IMR-90 (cell line): ENCODE data around the gene UBALD1. TPM values are rescaled to one million over a fixed set of nuclear protein-coding genes. Genes with fewer than 3 reads are reported as not detected.

Source experiments
- ATAC-seq: fragments of 200-7000 bp; cut with Tn5 transposase; 2 replicates; pipeline ENCODE4 v1.9.1; 2020; ENCODE audit warnings: low read depth, mild to moderate bottlenecking, moderate library complexity
- BruUV-seq: library from RNA; stranded (reverse); fragments of 400-500 nt; replicated peaks from 2 replicates; lab custom pipeline; 2021; lab: Mats Ljungman, UMichigan
- CTCF ChIA-PET: fragments of 300-600 bp; formaldehyde crosslinking; extraction: SDS; loops from one replicate; lab custom pipeline; 2021; ENCODE audit warnings: antibody characterized with exemption; lab: Yijun Ruan, JAX
- POLR2A ChIA-PET: fragments of 300-600 bp; sonication (Branson Sonifier 250); formaldehyde crosslinking; loops from one replicate; lab custom pipeline; 2022; ENCODE audit warnings: antibody characterized with exemption; ENCODE audit not compliant: unreplicated experiment; lab: Charles Lee
- DNase-seq: peaks from one replicate; pipeline ENCODE4 v3.0.0; 2013
- H2AFZ ChIP-seq: replicated peaks from 2 replicates; pipeline ENCODE3; 2013; ENCODE audit warnings: low read length, mild to moderate bottlenecking; ENCODE audit not compliant: poor library complexity
- H2AK5ac ChIP-seq: 2 replicates; pipeline ENCODE4 v1.6.1; 2013; ENCODE audit warnings: low read depth, low read length, inconsistent platforms
- H2AK9ac ChIP-seq: replicated peaks from 2 replicates; pipeline ENCODE3; 2013; ENCODE audit warnings: mild to moderate bottlenecking, low read depth, low read length, moderate library complexity; ENCODE audit not compliant: poor library complexity
- H2BK120ac ChIP-seq: 2 replicates; pipeline ENCODE4 v1.6.1; 2013; ENCODE audit warnings: low read depth, low read length, inconsistent platforms
- H2BK15ac ChIP-seq: 3 replicates; pipeline ENCODE4 v1.6.1; 2013; ENCODE audit warnings: low read depth, low read length, inconsistent platforms
- H2BK20ac ChIP-seq: 2 replicates; pipeline ENCODE4 v1.6.1; 2013; ENCODE audit warnings: low read depth, mild to moderate bottlenecking, inconsistent platforms, low read length, moderate library complexity
- H2BK5ac ChIP-seq: 2 replicates; pipeline ENCODE4 v1.6.1; 2013; ENCODE audit warnings: mild to moderate bottlenecking, low read depth, low read length, inconsistent platforms; ENCODE audit not compliant: poor library complexity, severe bottlenecking
- H3K14ac ChIP-seq: replicated peaks from 2 replicates; pipeline ENCODE4 v1.6.1; 2013; ENCODE audit warnings: low read depth, low read length, inconsistent platforms
- H3K18ac ChIP-seq: 2 replicates; pipeline ENCODE4 v1.6.1; 2013; ENCODE audit warnings: low read depth, low read length, control low read depth
- H3K23ac ChIP-seq: 2 replicates; pipeline ENCODE4 v1.6.1; 2013; ENCODE audit warnings: low read depth, low read length, inconsistent platforms
- H3K27ac ChIP-seq: 2 replicates; pipeline ENCODE4 v1.5.1; 2013; ENCODE audit warnings: mild to moderate bottlenecking, control low read depth, low read length; ENCODE audit not compliant: insufficient read depth
- H3K27me3 ChIP-seq: 2 replicates; pipeline ENCODE4 v1.6.1; 2013; ENCODE audit warnings: low read length; ENCODE audit not compliant: control insufficient read depth, insufficient read depth
- H3K36me3 ChIP-seq: 2 replicates; pipeline ENCODE4 v1.6.1; 2013; ENCODE audit warnings: low read length, mixed read lengths; ENCODE audit not compliant: control insufficient read depth, insufficient read depth
- H3K4ac ChIP-seq: 2 replicates; pipeline ENCODE4 v1.6.1; 2013; ENCODE audit warnings: low read depth, low read length, inconsistent platforms
- H3K4me1 ChIP-seq: 2 replicates; pipeline ENCODE4 v1.6.1; 2013; ENCODE audit warnings: low read length, mixed read lengths; ENCODE audit not compliant: control insufficient read depth, insufficient read depth
- H3K4me2 ChIP-seq: 2 replicates; pipeline ENCODE4 v1.6.1; 2013; ENCODE audit warnings: low read depth, mild to moderate bottlenecking, control low read depth, low read length, moderate library complexity
- H3K4me3 ChIP-seq: 2 replicates; pipeline ENCODE4 v1.5.1; 2013; ENCODE audit warnings: low read depth, mild to moderate bottlenecking, control low read depth, low read length, moderate library complexity; ENCODE audit not compliant: insufficient read depth
- H3K56ac ChIP-seq: 2 replicates; pipeline ENCODE4 v1.6.1; 2013; ENCODE audit warnings: low read length, inconsistent platforms; ENCODE audit not compliant: insufficient read depth; ENCODE audit errors: extremely low read depth
- H3K79me1 ChIP-seq, 2 experiments: 2 replicates each; pipeline ENCODE4 v1.6.1; 2013; ENCODE audit warnings: low read length in 2 of 2, inconsistent platforms in 1 of 2, low read depth in 1 of 2
- H3K9ac ChIP-seq: 2 replicates; pipeline ENCODE4 v1.6.1; 2013; ENCODE audit warnings: low read depth, low read length, control low read depth
- H3K9me1 ChIP-seq: 2 replicates; pipeline ENCODE4 v1.6.1; 2013; ENCODE audit warnings: low read length, inconsistent platforms; ENCODE audit not compliant: insufficient read depth
- H3K9me3 ChIP-seq: 2 replicates; pipeline ENCODE4 v1.6.1; 2013; ENCODE audit warnings: low read length; ENCODE audit not compliant: control insufficient read depth, insufficient read depth
- H4K20me1 ChIP-seq: 2 replicates; pipeline ENCODE4 v1.6.1; 2013; ENCODE audit warnings: low read length, inconsistent platforms; ENCODE audit not compliant: insufficient read depth
- H4K5ac ChIP-seq: 2 replicates; pipeline ENCODE4 v1.6.1; 2013; ENCODE audit warnings: mild to moderate bottlenecking, low read depth, low read length, control low read depth
- H4K8ac ChIP-seq, 2 experiments: 2 replicates each; pipeline ENCODE4 v1.6.1; 2013; ENCODE audit warnings: low read depth in 2 of 2, low read length in 2 of 2, control low read depth in 1 of 2, inconsistent platforms in 1 of 2
- H4K91ac ChIP-seq: 2 replicates; pipeline ENCODE4 v1.6.1; 2013; ENCODE audit warnings: low read depth, low read length, inconsistent platforms; ENCODE audit not compliant: insufficient read depth
- BHLHE40 ChIP-seq: fragments of 150-350 bp; IDR thresholded peaks from 2 replicates; pipeline ENCODE4 v1.6.1; 2016; ENCODE audit warnings: mild to moderate bottlenecking, low read depth, low read length
- CEBPB ChIP-seq: IDR thresholded peaks from 2 replicates; pipeline ENCODE4 v1.6.1; 2012; ENCODE audit warnings: low read depth, low read length, improper control_type of control experiment
- CHD1 ChIP-seq: IDR thresholded peaks from 2 replicates; pipeline ENCODE4 v1.6.1; 2012; ENCODE audit warnings: low read depth, low read length, improper control_type of control experiment
- MAFK ChIP-seq: IDR thresholded peaks from 2 replicates; pipeline ENCODE4 v1.6.1; 2012; ENCODE audit warnings: low read depth, low read length, improper control_type of control experiment
- MAZ ChIP-seq: IDR thresholded peaks from 2 replicates; pipeline ENCODE4 v1.6.1; 2012; ENCODE audit warnings: low read depth, mild to moderate bottlenecking, low read length, improper control_type of control experiment, moderate library complexity, borderline replicate concordance
- NFE2L2 ChIP-seq: fragments of 150-350 bp; IDR thresholded peaks from 2 replicates; pipeline ENCODE4 v1.6.1; 2016; ENCODE audit warnings: low read depth, mild to moderate bottlenecking, low read length
- POLR2A ChIP-seq: IDR thresholded peaks from 2 replicates; pipeline ENCODE4 v1.6.1; 2012; ENCODE audit warnings: mild to moderate bottlenecking, low read depth, low read length
- RCOR1 ChIP-seq: IDR thresholded peaks from 2 replicates; pipeline ENCODE4 v1.6.1; 2012; ENCODE audit warnings: mild to moderate bottlenecking, low read length, improper control_type of control experiment; ENCODE audit not compliant: insufficient replicate concordance
- WGBS, 2 experiments: methylation state at CpG; one replicate each; pipeline versions ENCODE4 v1.1.5 to v1.1.7; 2013; ENCODE audit warnings: missing lambda C conversion rate in 2 of 2; ENCODE audit not compliant: insufficient read length in 1 of 2; ENCODE audit errors: extremely low coverage in 2 of 2; 5-methylcytosine and 5-hydroxymethylcytosine counted together
- dilution Hi-C: fragments of 300-500 bp; cut with HindIII; formaldehyde crosslinking; loops from one replicate; pipeline ENCODE4 v1.14.3; 2018; ENCODE audit warnings: low sequenced_read_pairs; ENCODE audit not compliant: unreplicated experiment
- in situ Hi-C: fragments of 300-500 bp; cut with MboI; formaldehyde crosslinking; loops from 3 replicates; pipeline ENCODE4 v1.14.3; 2019; ENCODE audit warnings: low sequenced_read_pairs, inconsistent platforms, mixed read lengths
- intact Hi-C: fragments of 100-400 bp; cut with micrococcal nuclease; formaldehyde crosslinking; loops from 2 replicates; pipeline ENCODE4 v1.10.0; 2022
- polyA plus RNA-seq, 3 experiments: library from polyadenylated mRNA; depleted of rRNA; stranded (reverse); fragments of >200 nt; gene quantifications; 2 replicates each; pipeline ENCODE4 v1.2.3, GENCODE V29; 2012; ENCODE audit warnings: low replicate concordance in 1 of 3
- total RNA-seq: library from RNA; depleted of rRNA; stranded (reverse); fragments of >200 nt; gene quantifications from 2 replicates; pipeline ENCODE4 v1.2.3, GENCODE V29; 2012
- TF ChIP-seq, protein P1 (sequence below): conservative IDR thresholded peaks from 2 replicates; pipeline ENCODE4 v1.5.1; 2012; ENCODE audit warnings: mild to moderate bottlenecking, low read depth, low read length, improper control_type of control experiment

Gene UBALD1
- total and polyA plus RNA-seq, 2 of the 4 experiments (the other 2 are of a cell fraction) = 1.3 to 14.5 TPM

DNA sequence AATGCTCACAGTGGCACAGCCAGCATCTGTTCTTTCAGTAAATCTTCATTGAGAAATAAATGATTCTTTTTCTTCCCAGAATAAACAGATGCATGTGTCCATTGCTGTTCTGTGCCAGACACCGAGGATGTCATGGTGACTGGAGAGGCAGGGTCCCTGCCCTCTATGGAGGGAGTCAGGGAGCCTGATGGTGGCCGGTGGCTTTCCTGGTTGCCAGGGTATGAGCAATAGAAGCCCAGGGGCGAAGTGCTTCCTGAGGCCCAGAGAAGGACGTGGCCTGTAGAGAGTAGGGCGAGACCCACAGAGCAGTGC, 48.7 kb upstream of the UBALD1 start:
- no peaks in the 10 kb centered on the region for H3K9me3 ChIP-seq
- ChIA-PET CTCF (no interaction called here), POLR2A (no interaction called here)
- in situ Hi-C loops = no loop called here
- H2BK15ac ChIP-seq = no peak overlapping the region
- H3K79me1 ChIP-seq = peaks cover 14 to 40% of the 10 kb centered on the region in 2 experiments
- H2AK9ac ChIP-seq = peak overlapping the region; percentile 35
- no peak overlapping the region for H2BK5ac ChIP-seq
- peaks cover 35% of the 10 kb centered on the region; the same call in 1 of the 2 replicates for H4K20me1 ChIP-seq
- no peak overlapping the region for H3K18ac ChIP-seq
- peaks cover 57% of the 10 kb centered on the region for H3K36me3 ChIP-seq
- H3K27ac ChIP-seq = no peak overlapping the region
- peaks cover 2% of the 10 kb centered on the region; the same call in 1 of the 2 replicates for H3K9me1 ChIP-seq
- H2AK5ac ChIP-seq = no peak overlapping the region
- H2BK20ac ChIP-seq = no peak overlapping the region
- dilution Hi-C loops = no loop called here
- no peaks in the 10 kb centered on the region for H3K4me1 ChIP-seq
- no peak overlapping the region for H4K5ac ChIP-seq
- no peak overlapping the region for H3K4me2 ChIP-seq
- H3K27me3 ChIP-seq = no peaks in the 10 kb centered on the region
- WGBS, 2 experiments = 97% methylated on average over 3 of the region's 5 CpGs; no CpG with 5 or more reads in 1 of the 2 experiments
- H3K4me3 ChIP-seq = no peak overlapping the region
- TF ChIP-seq MAFK = no peak
- TF ChIP-seq MAZ = no peak
- TF ChIP-seq, protein P1, sequence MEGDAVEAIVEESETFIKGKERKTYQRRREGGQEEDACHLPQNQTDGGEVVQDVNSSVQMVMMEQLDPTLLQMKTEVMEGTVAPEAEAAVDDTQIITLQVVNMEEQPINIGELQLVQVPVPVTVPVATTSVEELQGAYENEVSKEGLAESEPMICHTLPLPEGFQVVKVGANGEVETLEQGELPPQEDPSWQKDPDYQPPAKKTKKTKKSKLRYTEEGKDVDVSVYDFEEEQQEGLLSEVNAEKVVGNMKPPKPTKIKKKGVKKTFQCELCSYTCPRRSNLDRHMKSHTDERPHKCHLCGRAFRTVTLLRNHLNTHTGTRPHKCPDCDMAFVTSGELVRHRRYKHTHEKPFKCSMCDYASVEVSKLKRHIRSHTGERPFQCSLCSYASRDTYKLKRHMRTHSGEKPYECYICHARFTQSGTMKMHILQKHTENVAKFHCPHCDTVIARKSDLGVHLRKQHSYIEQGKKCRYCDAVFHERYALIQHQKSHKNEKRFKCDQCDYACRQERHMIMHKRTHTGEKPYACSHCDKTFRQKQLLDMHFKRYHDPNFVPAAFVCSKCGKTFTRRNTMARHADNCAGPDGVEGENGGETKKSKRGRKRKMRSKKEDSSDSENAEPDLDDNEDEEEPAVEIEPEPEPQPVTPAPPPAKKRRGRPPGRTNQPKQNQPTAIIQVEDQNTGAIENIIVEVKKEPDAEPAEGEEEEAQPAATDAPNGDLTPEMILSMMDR = no peak
- TF ChIP-seq RCOR1 = no peak
- TF ChIP-seq BHLHE40 = no peak
- TF ChIP-seq POLR2A = no peak
- TF ChIP-seq CHD1 = no peak
- no peak for TF ChIP-seq NFE2L2
- TF ChIP-seq CEBPB = no peak
- DNase-seq (no peak), ATAC-seq (0 out of 2 replicates have a peak, but pooled peaks have one; percentile 11)
- H2AFZ ChIP-seq = no peak overlapping the region
- no peak overlapping the region for H3K14ac ChIP-seq
- H3K9ac ChIP-seq = no peak overlapping the region
- no peak overlapping the region for H3K56ac ChIP-seq
- no peak overlapping the region for H3K23ac ChIP-seq
- intact Hi-C loops = no loop called here
- H2BK120ac ChIP-seq = no peak overlapping the region
- no peak overlapping the region for H4K91ac ChIP-seq
- H4K8ac ChIP-seq = no peak overlapping the region
- BruUV-seq = no TSS peak
- no peak overlapping the region for H3K4ac ChIP-seq
